Activated T-cell treated with anti-CD3 and anti-CD28 coated beads for 48 hours (primary cell): ENCODE data around the gene XAGE3.

ENCODE experiments used
- DNase-seq: peaks from one replicate; pipeline ENCODE4 v3.0.0-alpha.2; 2020; ENCODE audit warnings: low read depth

XAGE3 gene

DNA sequence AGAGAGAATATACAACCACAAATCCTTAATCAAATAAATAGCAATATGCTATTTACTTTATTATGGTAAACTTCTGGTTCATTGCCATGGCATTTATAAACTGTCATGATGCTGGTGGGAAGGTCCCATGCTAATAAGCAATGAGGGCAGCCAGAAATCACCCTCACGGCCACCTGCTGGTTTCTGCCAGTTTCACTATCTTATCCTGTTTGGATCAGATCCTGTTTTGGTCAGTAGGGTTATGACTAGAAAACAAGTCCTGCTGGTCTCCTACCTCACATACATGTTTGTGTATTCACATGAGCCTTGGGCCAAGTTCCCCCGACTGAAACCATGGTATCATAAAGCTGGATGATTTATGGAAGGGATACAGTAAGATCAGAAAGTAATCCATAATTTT is 28.7 kb downstream of the XAGE3 start:
- DNase-seq: no peak

DNA sequence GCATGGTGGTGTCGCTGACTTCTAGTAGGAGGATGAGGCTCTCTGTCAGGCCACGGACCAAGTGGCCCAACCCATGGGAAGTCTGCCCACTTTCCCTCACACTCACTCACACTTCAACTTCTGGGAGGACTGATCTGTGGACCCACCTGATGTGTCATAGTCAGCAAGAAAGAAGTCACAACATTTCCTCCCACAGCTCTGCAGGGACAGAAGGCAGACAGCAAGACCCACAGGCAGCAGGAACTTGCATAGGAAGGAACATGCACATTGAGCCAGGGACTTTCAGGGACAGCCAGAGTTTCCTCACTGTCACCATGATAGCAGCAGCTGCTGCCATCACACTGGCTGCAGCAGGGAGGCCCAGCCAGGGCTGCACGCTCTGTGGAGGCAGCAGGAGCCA is 37.3 kb downstream of the XAGE3 start:
- no peak for DNase-seq

DNA sequence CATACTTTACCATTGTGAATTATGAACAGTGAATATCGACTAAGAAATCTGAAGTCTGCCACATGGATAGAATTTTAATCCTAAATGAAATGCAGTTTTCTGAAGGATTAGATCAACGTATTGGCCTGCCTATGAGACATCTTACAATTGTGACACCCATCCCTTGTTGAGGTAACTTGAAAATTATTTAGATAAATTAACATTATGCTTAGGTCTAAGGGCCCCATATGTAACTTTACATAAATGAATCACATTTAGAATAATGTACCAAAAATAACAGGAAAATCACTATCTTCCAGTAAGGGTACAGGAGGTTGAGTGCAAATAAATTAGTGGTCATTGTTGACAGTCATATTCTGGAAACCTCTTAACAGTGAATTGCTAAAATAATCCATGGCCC is 43.3 kb downstream of the XAGE3 start:
- DNase-seq: no peak

DNA sequence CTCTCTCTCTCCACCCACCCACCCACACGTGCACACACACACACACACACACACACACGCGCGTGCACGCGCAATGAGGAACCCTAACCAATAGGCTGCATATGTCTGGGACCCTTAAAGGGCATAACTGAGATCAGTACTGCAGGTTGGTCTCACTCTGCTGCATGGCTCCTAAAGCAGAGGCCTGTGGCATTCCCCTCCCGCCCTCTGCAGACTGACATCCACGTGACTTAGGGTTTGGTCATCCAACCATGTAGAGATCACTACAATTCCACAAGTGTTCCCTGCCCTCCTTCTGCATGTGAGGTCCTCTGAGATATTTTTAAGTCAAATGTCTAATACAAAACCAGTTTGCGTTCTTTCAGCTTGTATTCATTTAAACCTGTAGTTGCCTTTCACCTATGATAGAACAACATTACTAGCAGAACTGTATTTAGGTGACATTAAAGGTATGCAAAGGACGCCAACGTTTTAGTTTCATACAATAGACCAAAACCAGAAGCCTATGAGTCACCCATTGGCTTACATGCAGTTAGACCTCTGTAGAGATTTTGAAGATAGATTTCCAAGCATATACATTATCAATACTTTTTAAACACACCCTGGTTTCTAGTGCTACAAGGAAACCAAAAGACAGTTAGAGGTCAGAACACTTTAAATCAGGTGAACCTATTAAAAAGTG is 46.7 kb downstream of the XAGE3 start:
- no peak for DNase-seq

DNA sequence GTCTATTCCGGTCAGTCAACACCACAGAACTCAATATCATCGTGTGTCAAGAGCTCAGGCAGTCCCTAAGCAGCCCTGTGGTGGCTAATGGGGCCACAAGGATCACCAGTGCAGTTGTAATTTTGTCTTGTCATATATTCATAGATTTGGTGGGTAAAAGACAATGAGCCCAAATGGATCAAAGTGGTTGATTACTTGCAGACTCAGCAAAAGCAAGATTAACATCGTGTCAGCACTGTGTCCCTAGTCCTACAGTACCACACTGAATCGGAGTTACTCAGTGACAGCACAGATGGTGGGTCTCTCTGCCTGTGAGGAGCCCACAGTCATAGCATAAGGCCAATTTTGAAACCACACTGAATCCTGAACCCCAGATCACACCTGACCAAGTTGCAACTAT is 48.1 kb downstream of the XAGE3 start:
- no peak for DNase-seq
